Body of pancreas (tissue), 4 donors: ENCODE measurements around the gene MPHOSPH6.

Experiments used
- CTCF ChIP-seq, 7 experiments: fragments of 450-650 bp in 4 of 7; fragments of 200-600 bp in 3 of 7; sonication (generic) in 3 of 7; IDR thresholded peaks; one replicate each; pipeline ENCODE4 v1.5.1; 2016 to 2019; ENCODE audit warnings: antibody characterized with exemption in 7 of 7
- POLR2A ChIP-seq, 3 donors: fragments of 450-650 bp; IDR thresholded peaks; one replicate each; pipeline ENCODE4 v1.6.1; 2016; ENCODE audit warnings: antibody characterized with exemption in 3 of 3, mild to moderate bottlenecking in 2 of 3

GRCh38 chr16:82195917-82196494 lies 26.0 kb upstream of the MPHOSPH6 start:
- TF ChIP-seq CTCF (IDR thresholded peaks at IDR 0.05), result no peak
- TF ChIP-seq POLR2A (IDR thresholded peaks at IDR 0.05), result no peak
